GM03348 (cell line): ENCODE data around the gene P2RX5.

Experiments used
- DNase-seq: peaks from one replicate; pipeline ENCODE4 v3.0.0; 2012; ENCODE audit warnings: low spot score

Gene P2RX5

DNA sequence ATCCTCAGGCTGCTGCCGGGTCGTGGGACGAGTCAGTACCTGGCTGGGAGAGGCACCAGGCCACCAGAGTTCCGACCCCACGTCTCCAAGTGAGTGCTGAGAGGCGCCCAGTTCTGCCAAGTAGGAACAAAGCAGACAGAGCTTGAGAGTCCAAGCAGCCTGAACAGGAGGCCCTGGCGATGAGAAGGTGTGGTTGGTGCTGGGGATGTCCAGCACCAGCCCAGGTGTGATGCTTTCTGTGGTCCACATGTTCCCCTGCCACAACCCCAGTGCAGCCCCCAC lies 38.4 kb downstream of the P2RX5 start:
- DNase-seq = no peak

DNA sequence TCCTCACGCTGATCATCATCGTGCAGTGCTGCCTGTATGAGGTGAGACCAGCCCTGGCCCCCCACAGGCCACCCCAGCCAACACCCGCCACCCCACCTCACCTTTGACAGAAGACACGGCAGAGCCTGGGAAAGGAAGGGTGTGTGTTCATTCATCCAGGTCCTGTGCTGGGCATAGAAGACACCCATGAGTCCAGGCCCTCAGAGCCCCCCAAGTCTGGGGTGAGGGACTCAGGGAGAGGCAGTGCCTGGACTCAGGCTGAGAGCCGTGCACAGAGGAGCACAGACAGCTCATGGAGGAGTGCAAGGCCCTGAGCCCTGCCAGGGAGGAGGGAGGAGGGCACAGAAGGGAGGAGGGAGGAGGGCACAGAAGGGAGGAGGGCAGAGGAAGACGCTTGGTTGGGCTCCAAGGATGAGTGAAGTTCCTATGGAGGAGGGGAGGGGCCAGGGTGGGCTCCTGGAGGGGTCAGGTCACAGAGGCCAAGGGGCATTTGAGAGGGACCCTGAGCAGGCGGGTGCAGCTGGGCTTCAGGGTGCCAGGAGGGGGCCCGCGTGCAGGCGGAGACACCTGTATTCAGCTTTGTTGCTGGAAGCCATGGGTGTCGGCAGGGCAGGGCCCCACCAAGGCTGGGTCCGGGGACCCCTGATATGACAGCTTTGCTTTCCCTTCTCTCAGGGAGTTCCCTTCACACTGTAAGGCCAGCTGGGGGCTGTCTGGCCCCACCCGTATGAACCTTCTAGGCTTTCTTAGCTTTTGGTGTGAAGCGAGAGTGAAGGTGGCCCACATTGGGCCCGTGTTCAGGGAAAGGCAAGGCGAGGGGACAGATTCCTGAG lies 39.0 kb downstream of the P2RX5 start:
- no peak for DNase-seq

DNA sequence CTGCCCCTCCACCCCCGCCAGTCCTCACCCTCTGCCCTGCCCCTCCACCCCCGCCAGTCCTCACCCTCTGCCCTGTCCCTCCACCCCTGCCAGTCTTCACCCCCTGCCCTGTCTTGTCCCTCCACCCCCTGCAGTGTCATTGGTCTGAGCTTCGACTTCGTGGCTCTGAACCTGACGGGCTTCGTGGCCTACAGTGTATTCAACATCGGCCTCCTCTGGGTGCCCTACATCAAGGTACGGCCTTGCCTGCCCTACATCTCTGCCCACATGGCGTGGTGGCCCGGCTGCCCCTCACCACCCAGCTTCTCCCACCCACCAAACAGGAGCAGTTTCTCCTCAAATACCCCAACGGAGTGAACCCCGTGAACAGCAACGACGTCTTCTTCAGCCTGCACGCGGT lies 39.6 kb downstream of the P2RX5 start:
- DNase-seq = no peak

DNA sequence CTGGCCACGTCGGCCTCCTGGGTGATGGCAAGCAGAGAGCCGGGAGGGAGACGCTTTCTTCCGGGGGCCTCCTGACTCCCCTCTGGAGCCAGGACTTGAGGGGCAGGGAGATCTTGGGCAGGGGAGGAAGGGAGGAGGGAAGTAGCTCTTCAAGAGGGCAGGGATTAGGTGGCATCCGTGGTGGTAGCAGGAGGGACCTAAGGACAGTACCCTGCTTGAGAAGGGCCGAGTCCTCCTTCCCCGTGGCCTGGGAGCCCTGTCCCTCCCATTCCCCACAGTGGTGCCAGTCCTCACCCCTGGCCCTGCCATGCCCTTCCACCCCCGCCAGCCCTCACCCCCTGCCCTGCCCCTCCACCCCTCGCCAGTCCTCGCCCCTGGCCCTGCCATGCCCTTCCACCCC lies 40.2 kb downstream of the P2RX5 start:
- DNase-seq = no peak

DNA sequence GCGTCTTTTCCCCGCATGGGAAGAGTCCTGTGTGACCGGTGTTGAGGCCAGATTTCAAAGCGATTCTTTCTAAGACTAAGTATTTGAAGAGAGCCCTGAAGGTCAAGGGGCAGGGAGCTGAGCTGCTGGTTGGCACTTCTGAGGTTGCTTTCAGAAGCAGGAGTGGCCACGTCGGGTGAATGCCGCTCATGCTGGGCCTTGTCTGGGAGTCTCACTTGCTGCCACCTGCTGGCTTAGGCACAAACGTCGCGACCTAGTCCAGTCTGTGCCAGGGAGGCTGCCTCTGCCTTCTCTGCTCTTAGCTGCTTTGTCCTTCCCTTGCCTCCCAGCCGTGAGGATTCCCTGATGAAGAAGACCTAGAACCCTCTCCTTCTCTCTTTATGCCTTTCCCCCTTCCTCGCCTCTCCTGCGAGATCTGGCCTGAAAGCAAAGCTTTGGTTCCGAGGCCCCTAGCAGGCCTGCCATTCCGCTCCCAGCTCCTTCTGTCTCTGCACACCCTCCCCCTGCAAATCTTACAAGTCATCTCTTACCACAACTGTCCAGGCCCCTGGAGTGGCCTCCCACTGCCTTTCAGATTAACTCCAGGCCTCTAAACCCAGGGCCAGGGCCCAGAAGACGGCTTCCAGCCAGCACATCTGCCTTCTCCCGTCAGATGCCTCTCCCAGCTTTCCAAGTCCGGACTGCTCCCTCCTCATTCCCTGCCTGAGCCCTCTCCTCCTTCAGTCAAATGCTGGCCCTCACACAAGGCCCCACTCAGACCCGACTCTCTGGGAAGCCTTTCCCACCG lies 48.0 kb downstream of the P2RX5 start:
- DNase-seq = peak; percentile 70

DNA sequence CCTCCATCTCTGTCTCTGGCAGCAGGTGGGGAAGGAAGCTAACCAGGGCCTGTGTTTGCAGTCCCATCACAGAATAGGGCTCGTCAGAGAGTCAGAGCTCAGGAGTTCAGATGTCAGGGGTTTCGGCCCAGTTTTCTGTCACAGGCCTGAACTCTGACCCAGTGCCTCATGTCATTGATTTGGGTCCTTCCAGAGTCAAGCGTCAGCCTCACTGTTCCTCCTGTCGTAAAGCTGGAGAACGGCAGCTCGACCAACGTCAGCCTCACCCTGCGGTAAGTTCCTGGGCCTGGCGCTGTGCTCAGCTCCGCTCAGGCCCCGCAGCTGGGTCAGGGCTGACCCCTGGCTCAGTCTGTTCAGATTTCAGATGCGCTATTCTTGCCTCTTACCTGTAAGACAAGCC lies 48.7 kb downstream of the P2RX5 start:
- no peak for DNase-seq

DNA sequence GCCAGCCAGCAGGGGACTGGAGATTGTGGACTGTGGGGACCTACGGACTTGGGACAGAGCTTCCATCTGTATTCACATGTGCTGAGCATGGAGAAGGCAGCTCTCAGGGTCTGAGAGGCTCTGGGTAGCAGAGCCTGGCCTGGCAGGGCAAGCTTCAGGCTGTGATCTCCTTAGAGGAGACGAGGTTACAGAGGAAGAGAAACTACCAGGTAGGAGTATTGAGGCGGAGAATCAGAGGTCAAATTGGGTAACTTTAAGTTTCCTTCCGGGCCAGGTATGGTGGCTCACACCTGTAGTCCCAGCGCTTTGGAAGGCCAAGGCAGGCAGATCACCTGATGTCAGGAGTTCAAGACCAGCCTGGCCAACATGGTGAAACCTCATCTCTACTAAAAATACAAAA lies 50.6 kb downstream of the P2RX5 start:
- no peak for DNase-seq

DNA sequence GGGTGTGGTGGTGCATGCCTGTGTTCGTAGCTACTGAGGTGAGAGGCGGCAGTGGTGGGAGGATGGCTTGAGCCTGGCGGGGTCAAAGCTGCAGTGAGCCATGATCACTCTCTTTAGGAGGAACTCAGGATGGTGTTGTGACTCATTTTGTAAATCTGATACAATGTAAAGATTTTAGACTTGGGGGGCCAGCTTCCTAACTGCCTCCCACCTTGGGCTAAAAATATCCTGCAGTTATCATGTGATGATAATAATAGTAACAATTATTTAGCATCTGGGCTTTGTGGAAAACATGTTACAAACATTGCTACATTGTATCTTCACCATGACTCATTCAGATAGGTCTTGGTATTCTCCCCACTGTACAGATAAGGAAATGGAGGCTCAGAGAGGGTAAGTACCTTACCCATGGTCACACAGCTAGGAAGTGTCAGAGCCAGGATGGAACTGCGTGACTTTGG lies 52.0 kb downstream of the P2RX5 start:
- no peak for DNase-seq

DNA sequence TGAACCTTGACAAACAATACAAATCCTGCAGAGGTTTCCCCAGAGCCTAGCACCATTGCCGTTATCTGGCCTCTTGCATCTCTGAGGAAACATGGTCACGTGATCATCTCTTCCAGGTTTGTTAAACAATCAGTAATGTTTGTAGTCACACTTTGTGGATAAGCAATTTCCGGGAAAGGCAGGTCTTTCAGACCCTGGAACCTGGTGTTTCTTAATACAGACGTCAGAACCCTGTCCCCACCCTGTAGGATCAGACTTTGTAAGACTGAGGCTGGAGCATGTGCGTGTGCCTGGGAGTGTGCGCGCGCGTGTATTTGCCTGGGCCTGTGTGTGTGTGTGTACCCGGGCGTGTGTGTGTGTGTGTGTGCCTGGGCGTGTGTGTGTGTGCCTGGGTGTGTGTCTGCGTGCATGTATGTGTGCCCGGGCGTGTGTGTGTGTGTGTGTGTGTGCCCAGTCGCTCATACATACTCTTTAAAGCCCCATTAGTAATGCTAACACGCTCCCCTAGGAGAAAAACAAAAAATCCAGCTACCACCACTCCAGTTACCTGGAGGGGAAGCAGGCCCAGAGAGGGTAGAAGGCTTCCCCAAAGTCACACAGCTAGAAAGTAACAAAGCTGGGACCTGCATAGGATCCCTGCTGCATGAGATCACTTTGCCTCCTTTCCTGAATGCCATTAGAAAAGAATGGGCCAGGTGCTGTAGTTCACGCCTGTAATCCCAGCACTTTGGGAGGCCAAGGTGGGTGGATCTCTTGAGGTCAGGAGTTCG lies 54.1 kb downstream of the P2RX5 start:
- no peak for DNase-seq

DNA sequence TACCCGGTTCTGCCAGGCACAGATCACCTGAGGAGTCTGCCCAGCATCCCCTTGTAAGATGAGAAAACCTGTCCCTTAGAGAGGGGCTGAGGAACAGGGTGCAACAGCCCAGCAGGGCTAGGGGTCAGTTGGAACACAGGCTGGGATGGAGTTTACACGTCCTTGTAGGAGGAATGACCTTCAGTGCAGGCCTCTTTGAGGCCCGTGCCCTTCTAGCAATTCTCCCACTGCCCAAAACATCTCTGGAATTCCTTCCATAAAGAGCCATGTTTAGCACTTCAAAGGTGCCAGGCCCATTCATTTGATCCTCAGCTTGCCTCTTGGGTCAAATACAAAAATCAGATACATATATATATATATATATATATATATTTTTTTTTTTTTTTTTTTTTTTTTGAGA lies 54.9 kb downstream of the P2RX5 start:
- DNase-seq = no peak

DNA sequence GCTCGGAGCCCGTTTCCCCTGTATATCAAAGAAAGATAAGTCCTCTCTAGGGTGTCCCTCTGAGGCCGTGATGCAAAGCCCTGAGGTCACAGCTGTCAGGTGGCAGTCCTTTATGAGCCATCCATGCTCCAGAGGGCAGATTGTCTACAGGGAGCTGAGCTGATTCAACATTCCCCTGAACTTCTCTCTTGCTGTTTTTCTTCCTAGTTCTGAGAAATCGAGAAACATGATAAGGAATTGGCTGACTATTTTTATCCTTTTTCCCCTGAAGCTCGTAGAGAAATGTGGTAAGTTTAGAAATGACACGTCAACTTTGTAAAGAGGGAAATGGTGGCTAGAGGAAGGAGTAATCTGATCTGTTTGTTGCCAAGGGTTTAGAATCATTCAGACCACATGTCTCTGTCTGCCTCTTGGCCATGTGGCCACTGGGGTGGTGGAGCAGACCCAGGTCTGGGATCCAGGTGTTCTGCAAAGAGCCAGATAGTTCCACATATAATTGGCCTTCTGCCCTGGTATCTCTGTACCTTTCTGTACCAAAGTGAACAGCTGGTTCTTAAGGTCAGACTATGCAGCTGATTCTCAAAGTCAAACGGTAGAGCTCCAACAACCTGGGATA lies 55.9 kb downstream of the P2RX5 start:
- DNase-seq = peak; percentile 29

DNA sequence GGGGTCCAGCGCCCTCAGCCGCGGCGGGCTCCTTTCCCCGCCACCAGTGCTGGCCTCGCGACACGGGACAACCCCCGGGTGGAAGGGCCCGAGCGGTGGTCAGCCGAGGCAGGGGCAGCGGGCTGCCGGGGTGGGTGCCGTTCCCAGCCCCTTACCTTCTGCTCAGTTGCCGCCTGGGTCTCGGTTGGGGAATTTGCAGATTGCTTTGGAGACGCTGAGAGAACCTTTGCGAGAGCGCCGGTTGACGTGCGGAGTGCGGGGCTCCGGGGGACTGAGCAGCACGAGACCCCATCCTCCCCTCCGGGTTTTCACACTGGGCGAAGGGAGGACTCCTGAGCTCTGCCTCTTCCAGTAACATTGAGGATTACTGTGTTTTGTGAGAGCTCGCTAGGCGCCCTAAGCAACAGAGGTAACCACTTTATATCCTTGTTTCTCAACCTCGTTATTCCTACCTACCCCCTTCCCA lies 59.0 kb downstream of the P2RX5 start:
- DNase-seq = peak; percentile 33

DNA sequence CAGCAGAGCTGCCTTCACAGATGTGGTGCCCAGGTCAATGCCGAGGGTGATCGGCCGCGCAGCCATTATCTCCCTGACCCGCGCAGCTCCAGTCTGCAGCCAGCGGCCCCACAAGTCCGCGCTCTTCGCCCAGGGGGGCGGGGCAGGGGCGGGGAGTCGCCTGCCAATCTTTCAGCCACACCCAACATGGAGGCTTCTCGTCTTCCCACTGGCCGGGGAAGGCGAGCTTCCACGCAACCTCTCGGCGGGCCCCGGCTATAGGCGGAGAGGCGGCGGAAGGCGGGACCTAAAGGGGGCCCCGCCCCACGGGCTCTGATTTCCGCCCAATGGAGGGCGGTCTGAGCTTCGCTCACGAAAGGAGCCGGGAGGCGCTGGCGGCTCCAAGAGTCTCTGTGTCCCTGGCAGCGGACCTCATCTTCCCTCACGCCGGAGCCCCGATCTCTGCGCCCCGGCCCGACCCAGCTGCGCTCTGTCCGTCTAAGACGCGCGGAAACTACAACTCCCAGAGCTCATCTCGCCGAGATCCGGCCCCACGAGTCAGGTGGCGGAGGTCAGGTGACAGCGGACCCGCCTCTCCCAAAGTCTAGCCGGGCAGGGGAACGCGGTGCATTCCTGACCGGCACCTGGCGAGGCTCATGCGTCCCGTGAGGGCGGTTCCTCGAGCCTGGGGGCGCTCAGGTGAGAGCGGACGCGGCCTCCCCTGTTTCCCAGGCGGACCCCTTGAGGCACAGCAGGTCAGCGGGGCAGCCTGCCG lies 59.6 kb downstream of the P2RX5 start, which contains the start of the genes CTNS and SHPK:
Gene CTNS (plus strand): TSS at position 607 of the 754 bp plus-strand sequence. CDS start 3,447 bp downstream, outside the sequence.
Gene SHPK (minus strand): TSS at position 97 of the 754 bp plus-strand sequence. CDS start 31 bp downstream, at position 66.
- DNase-seq = peak; percentile 99

DNA sequence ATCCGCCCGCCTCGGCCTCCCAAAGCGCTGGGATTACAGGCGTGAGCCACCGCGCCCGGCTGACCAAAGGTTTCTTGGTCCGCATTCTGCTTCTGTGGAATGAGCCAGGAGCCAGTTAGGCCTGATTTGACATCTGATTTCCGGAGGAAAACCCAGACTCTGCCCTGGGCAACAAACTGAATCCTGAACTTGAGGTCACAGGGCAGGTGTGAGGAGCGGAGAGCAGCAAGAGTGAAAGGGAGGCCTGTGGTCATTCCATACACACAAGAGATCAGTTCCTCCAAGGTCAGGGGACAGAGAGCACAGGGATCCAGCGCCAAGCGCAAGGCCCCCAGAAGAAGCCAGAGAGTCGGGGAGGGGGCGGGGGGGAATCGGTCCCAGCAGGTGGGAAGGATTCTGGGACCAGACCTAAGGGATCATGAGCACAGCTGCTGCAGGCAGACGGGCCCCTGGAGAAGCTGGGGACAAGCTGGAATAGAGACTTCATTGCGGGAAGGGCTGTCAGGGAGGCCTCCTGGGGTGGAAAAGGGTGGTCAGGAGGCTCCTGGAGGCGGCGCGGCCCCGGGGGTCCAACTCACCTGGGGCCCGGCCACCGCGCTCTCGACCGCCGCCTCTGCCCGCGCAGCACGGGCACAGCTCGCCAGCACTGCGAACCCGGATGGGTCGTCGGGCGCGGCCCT lies 60.3 kb downstream of the P2RX5 start:
- no peak for DNase-seq

DNA sequence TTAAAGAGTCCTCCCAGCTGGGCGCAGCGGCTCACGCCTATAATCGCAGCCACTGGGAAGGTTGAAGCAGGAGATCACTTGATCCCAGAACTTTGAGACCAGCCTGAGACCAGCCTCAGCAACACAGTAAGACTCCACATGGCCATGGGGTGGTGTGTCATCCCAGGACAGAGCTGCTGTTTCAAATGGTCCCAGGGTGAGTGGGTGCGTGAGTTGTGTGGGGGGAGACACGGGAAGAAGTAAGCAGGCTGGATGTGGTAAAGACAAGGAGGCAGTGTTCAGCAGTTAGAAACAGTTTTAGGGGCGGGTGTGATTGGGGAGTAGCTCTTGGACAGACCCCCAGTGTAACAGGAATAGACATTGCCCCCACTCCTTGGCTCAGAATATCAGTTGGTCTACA lies 63.7 kb downstream of the P2RX5 start:
- no peak for DNase-seq

DNA sequence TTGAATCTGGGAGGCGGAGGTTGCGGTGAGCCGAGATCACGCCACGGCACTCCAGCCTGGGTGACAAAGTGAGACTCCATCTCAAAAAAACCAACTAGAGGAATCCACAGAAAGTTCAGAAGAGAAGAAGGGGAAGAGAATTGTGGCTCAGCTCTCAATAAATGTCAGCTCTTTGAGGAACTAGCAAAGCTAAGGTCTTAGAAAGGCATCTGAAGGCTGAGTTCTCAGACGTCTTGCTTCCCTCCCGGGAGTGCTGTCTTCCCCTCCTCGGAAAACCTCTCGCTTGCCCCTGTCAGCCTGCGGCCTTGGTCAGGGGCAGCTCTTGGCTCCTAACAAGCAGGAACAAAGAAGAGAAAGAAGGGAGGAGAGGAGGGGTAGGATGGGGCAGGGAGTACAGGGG lies 65.2 kb downstream of the P2RX5 start:
- no peak for DNase-seq

DNA sequence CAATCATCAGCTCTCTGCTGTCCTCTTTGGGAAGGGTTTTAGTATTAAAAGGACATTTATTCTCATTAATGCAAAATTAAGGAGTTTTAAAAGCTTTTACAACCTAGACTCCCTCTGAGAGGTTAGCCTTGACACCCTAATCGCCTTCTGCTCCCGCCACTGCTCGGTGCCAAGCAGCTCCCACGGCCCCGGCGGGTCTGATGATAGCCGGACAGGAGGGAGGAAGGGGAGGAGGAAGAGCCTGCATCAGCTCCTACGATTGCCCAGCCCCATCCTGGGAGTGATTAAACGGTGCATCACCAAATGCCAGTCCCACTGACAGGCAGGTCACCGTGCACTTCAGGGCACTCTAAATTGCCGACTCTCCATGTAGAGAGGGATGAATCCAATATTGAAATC lies 68.2 kb downstream of the P2RX5 start:
- DNase-seq = no peak

DNA sequence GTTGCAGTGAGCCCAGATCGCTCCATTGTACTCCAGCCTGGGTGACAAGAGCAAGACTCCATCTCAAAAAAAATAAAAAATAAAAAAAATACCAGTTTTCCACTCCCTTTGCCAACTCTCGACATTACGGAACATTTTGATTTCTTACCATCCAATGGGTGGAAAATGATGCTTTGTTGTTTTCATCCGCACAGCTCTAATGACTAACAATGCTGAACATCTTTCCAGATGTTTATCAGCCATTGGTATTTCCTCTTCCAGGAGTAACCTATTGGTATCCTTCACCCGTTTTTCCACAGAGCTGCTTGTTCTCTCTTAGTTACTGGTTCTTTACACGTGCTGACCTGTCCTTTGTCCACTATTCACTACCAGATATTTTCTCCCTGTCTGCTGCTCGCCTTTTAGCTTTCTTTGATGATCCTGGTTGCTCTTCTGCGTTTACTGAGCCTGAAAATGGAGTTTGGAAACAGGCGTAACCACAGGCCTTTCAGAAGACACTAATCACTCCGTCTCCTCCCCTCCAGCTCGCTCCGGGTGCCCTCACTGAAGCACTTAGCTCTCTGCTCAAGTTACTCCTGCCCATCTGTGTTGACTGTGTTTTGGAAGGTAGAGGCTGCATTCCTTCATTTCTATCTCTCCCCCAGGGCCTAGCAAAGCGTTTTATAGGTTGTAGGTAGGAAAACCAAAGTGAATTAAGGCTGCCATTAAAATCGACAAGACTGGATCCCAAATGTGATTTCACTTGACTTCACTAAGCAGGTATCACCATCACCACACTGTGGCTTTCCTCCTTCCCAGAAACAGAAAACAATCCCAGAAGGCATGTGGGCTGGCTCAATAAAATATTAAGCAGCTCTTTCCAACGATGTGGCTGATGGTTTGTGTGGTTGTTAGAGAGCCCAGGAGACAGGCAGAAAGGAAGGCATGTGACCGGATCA lies 68.9 kb downstream of the P2RX5 start:
- DNase-seq = no peak
